ENCODE measurements around the gene KRTCAP2. TPM values are rescaled to one million over a fixed set of nuclear protein-coding genes. Genes with fewer than 3 reads are reported as not detected.

The KRTCAP2 gene
- polyA plus RNA-seq, 3 donors, result 157 to 256 (median 247) TPM

DNA sequence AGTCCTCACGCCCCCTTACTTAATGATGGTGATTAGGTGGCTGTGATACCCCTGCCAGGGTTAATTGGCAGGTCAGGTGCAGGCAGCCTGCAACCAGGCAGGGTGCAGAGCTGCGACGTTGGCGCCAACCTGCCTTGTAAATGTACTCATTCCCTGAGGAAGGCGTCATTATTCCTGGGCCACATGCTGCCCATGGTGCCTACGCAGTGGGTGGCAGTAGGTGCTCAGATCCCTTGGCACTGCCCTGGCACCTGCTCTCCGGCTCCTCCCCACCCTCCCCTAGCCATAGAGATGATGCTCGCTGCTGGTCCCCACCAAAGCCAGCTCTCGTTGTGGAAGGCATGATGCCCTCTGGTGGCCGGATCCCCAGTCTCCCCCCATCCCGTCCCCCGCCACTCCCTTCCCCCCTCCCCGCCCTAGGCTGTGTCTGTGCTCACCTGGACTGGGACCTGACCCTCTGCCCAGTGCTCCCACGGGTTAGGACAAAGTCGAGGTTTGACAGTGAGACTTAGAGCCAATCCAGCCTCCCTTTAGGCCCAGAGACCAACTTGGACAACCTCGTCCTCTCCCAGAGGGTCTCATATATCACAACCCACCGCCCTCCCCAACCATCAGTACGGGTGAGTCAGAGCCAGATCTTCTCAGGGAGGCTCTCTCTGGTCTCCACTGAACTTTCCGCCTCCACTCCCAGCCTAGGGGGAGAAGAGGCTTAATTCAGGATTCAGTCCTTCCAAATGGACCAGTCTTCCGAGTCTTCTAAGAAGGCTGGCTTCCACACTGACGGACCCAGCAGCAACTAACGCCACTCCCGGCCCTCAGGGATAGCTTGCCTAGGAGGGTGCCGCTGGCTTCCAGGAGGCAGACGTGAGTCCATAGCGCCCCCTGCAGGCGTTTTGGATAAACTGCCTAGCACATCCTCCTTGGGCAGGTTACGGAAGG lies 5.7 kb downstream of the KRTCAP2 start:
- Mint-ChIP-seq H3K27me3 (ENCODE audit: low read depth in 3 of 3) (peaks cover 16 to 23% (median 22%) of the 10 kb centered on the region in 3 donors), H3K4me1 (peaks cover 24% of the 10 kb centered on the region), H3K4me3 (peak overlapping the region in 1 of 2 donors; percentile 62), H3K27ac (peak overlapping the region in 2 of 7 donors; percentile 40 to 80), H3K36me3 (peaks cover 19 to 30% of the 10 kb centered on the region in 2 donors), H3K9me3 (peaks cover 0 to 11% (median 6%) of the 10 kb centered on the region in 7 donors)
- H3K79me2 ChIP-seq (ENCODE audit: insufficient read depth, low read length), result peaks cover 13% of the 10 kb centered on the region
- H3K36me3 ChIP-seq (replicated peaks in 1 of 2; ENCODE audit: control insufficient read depth in 1 of 2, insufficient read depth in 2 of 2, low read length in 2 of 2), result peaks cover 14 to 19% of the 10 kb centered on the region in 2 donors
- peak overlapping the region; percentile 70 for H2AFZ ChIP-seq (ENCODE audit: insufficient read depth, low read depth, low read length, poor library complexity, severe bottlenecking)
- TF ChIP-seq CTCF (IDR thresholded peaks at IDR 0.05), result peak; percentile 88
- H3K27me3 ChIP-seq (ENCODE audit: control insufficient read depth in 2 of 2, insufficient read depth in 2 of 2, low read length in 2 of 2), result peaks cover 0 to 15% of the 10 kb centered on the region in 2 donors
- intact Hi-C loops (cut with micrococcal nuclease), result loop anchor here (1.0 to 5.0 kb wide), 3 partner anchors 40 to 76 kb away; partner anchors contain the start of gene EFNA1 (in 1 of the 2)
- no peak overlapping the region for H3K4me3 ChIP-seq (replicated peaks in 1 of 3; ENCODE audit: low read depth in 2 of 3, low read length in 3 of 3)
- no peak overlapping the region for H3K9ac ChIP-seq (ENCODE audit: insufficient read depth, low read length, poor library complexity, severe bottlenecking)
- no peaks in the 10 kb centered on the region for H4K20me1 ChIP-seq (ENCODE audit: insufficient read depth, low read length)
- 0% methylated on average over 17 of the region's 28 CpGs for WGBS (ENCODE audit: insufficient coverage)
- no peak overlapping the region for H3K27ac ChIP-seq (ENCODE audit: low read depth in 1 of 2, low read length in 2 of 2)
- DNase-seq, result peak; percentile 80 to 85 (median 84)
- H3K9me3 ChIP-seq (replicated peaks in 1 of 2; ENCODE audit: control insufficient read depth in 1 of 2, insufficient read depth in 1 of 2, low read length in 2 of 2), result no peaks in the 10 kb centered on the region
- H3K4me1 ChIP-seq (ENCODE audit: control insufficient read depth in 1 of 2, insufficient read depth in 2 of 2, low read length in 2 of 2), result peaks cover 22% of the 10 kb centered on the region in 2 donors
- H3K4me2 ChIP-seq (replicated peaks; ENCODE audit: extremely low read depth, low read length, poor library complexity, severe bottlenecking), result peak overlapping the region; percentile 24

- Mint-ChIP-seq H3K36me3 (peaks cover 19 to 29% of the 10 kb centered on the region in 2 donors), H3K4me3 (peak overlapping the region in 1 of 2 donors; percentile 62), H3K9me3 (peaks cover 0 to 11% (median 6%) of the 10 kb centered on the region in 7 donors), H3K4me1 (peaks cover 19% of the 10 kb centered on the region), H3K27me3 (ENCODE audit: low read depth in 3 of 3) (peaks cover 16 to 23% (median 22%) of the 10 kb centered on the region in 3 donors), H3K27ac (no peak overlapping the region)
- Histone ChIP-seq H3K79me2 (ENCODE audit: insufficient read depth, low read length) (peaks cover 5% of the 10 kb centered on the region), H2AFZ (ENCODE audit: insufficient read depth, low read depth, low read length, poor library complexity, severe bottlenecking) (peak overlapping the region; percentile 70), H3K27me3 (ENCODE audit: control insufficient read depth in 2 of 2, insufficient read depth in 2 of 2, low read length in 2 of 2) (peaks cover 0 to 15% of the 10 kb centered on the region in 2 donors), H3K4me1 (ENCODE audit: control insufficient read depth in 1 of 2, insufficient read depth in 2 of 2, low read length in 2 of 2) (peaks cover 14 to 17% of the 10 kb centered on the region in 2 donors), H3K9ac (ENCODE audit: insufficient read depth, low read length, poor library complexity, severe bottlenecking) (no peak overlapping the region), H3K36me3 (replicated peaks in 1 of 2; ENCODE audit: control insufficient read depth in 1 of 2, insufficient read depth in 2 of 2, low read length in 2 of 2) (peaks cover 14 to 19% of the 10 kb centered on the region in 2 donors), H3K4me2 (replicated peaks; ENCODE audit: extremely low read depth, low read length, poor library complexity, severe bottlenecking) (peak overlapping the region; percentile 24), H3K9me3 (replicated peaks in 1 of 2; ENCODE audit: control insufficient read depth in 1 of 2, insufficient read depth in 1 of 2, low read length in 2 of 2) (no peaks in the 10 kb centered on the region), H3K4me3 (replicated peaks in 1 of 3; ENCODE audit: low read depth in 2 of 3, low read length in 3 of 3) (no peak overlapping the region), H3K27ac (ENCODE audit: low read depth in 1 of 2, low read length in 2 of 2) (no peak overlapping the region), H4K20me1 (ENCODE audit: insufficient read depth, low read length) (no peaks in the 10 kb centered on the region)
- intact Hi-C loops (cut with micrococcal nuclease), result loop anchor here (1.0 to 5.0 kb wide), 3 partner anchors 39 to 75 kb away; partner anchors contain the start of gene EFNA1 (in 1 of the 2)
- no peak for TF ChIP-seq CTCF (IDR thresholded peaks at IDR 0.05)
- WGBS (ENCODE audit: insufficient coverage), result 0% methylated on average over 16 of the region's 27 CpGs
- peak in 1 of 3 donors; percentile 10 for DNase-seq
Observed at GRCh38 chr1:155166471-155167165, 6.5 kb downstream of the KRTCAP2 start.

Measured in CD14-positive monocyte (primary cell).